ENCODE data around the gene AP2A2. TPM values are rescaled to one million over a fixed set of nuclear protein-coding genes. Genes with fewer than 3 reads are reported as not detected.

Gene AP2A2
- total RNA-seq, 1 experiment from 2014 or later, result 92.9 TPM

DNA sequence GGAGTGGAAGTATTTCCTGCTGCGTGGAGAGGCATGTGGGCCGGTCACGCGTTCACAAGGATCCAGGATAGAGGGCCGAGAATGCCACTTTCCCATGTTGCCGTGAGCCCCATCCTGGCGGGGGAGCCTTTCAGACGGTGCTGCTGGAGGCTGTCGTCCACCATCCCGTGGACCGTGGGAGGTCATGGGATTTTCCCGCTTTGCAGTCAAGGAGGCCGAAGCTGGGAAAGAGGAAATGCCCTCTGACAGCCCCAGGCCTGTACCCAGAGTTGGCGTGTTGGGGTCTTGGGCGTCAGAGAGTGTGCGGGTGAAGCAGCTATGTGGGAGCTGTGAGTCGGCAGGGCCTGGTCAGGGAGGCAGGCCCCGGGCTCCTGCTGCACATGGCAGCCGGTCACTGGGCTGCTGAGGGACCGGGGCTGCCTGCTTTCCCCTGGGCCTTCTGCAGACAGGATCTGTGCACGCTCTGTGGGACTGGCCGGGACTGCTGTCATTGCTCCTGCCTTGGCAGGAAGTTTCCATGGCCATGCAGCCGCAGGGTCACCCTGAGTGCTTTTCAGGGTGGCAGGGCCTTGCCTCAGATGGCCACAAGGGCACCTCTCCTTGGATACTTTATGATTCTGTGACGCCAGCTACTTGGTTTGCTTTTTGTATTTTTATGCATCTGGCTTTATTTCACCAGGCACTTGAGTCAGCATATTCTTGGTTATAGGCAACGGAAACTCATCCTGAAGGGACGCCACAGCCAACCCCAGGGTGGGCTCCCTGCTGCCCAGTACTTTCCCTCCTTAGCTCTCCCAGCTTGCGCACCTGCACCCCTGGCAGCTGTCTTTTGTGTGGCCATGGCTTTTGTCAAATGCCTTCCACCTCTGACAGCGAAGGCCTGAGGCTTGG is 52.4 kb downstream of the AP2A2 start:
- Mint-ChIP-seq H3K36me3 (ENCODE audit: insufficient read depth, unreplicated experiment) (peaks cover 47% of the 10 kb centered on the region), H3K27ac (ENCODE audit: unreplicated experiment) (no peak overlapping the region), H3K27me3 (ENCODE audit: unreplicated experiment) (no peaks in the 10 kb centered on the region), H3K4me3 (ENCODE audit: low read depth, unreplicated experiment) (no peak overlapping the region), H3K4me1 (ENCODE audit: low read depth, unreplicated experiment) (no peaks in the 10 kb centered on the region), H3K9me3 (ENCODE audit: low read depth, unreplicated experiment) (no peaks in the 10 kb centered on the region)
- no TSS peak for BruUV-seq (replicated peaks)
- CTCF ChIA-PET, result no interaction called here
- TF ChIP-seq, protein P1, sequence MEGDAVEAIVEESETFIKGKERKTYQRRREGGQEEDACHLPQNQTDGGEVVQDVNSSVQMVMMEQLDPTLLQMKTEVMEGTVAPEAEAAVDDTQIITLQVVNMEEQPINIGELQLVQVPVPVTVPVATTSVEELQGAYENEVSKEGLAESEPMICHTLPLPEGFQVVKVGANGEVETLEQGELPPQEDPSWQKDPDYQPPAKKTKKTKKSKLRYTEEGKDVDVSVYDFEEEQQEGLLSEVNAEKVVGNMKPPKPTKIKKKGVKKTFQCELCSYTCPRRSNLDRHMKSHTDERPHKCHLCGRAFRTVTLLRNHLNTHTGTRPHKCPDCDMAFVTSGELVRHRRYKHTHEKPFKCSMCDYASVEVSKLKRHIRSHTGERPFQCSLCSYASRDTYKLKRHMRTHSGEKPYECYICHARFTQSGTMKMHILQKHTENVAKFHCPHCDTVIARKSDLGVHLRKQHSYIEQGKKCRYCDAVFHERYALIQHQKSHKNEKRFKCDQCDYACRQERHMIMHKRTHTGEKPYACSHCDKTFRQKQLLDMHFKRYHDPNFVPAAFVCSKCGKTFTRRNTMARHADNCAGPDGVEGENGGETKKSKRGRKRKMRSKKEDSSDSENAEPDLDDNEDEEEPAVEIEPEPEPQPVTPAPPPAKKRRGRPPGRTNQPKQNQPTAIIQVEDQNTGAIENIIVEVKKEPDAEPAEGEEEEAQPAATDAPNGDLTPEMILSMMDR (IDR thresholded peaks at IDR 0.05; ENCODE audit: unreplicated experiment), result no peak
- DNase-seq, result no peak
- intact Hi-C loops (cut with micrococcal nuclease; ENCODE audit: unreplicated experiment), result no loop called here

DNA sequence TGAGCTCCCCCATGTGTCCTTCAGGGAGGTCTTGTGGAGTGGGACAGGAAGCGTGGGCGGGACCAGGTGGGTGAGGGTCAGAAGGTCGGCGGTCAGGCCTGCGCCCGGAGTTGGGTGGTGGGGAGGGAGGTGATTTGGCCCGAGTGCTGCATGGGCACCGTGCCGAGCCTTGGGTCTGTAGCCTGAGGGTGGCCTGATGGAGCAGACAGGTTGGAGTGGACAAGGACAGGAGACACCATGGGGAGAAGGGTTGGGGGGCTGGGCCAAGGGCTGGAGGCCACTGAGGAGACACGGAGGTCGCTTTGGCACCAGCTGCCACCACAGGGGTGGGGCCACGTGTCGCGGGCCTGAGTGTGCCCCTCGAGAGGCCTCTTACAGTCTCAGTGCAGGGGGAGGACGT is 53.1 kb downstream of the AP2A2 start:
- Mint-ChIP-seq H3K9me3 (ENCODE audit: low read depth, unreplicated experiment) (no peaks in the 10 kb centered on the region), H3K27ac (ENCODE audit: unreplicated experiment) (no peak overlapping the region)

DNA sequence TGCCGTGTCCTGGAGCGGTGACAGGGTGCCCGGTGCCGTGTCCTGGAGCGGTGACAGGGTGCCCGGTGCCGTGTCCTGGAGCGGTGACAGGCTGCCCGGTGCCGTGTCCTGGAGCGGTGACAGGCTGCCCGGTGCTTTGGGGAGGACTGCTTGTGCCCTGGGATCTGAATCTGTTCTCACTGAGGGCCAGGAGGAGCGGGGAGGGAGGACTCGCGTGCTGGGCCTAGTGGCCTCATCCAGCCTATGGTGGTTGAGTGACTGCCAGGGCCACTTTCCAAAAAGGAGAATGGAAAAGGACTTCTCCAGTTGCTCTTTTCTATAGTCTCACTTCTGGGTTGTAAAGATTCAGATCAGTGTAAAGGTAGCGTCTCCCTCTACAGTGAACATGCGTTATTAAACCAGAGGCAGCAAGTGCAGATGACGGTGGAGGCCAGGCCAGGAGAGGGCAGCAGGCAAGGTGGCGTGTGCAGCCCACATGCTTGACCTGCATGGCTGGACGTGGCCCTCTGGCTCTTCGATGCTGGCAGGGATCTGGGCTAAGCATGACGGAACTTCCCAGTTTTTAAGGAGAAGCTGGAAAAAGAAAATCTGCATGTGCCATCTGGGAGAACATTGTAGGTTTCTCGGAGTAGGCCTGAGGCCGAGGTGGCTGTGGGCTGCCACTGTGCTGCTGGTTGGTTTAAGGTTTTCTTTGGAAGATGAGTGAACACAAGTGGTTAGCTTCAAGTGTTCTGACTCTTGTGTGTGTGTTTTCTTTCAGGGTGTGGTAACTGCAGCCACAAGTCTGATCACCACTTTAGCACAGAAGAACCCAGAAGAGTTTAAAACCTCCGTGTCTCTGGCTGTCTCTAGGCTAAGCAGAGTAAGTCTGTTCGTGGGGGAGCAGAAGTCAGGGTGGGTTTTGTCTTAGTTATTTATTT is 55.0 kb downstream of the AP2A2 start:
- Mint-ChIP-seq H3K27ac (ENCODE audit: unreplicated experiment) (no peak overlapping the region), H3K4me1 (ENCODE audit: low read depth, unreplicated experiment) (no peaks in the 10 kb centered on the region), H3K27me3 (ENCODE audit: unreplicated experiment) (no peaks in the 10 kb centered on the region), H3K4me3 (ENCODE audit: low read depth, unreplicated experiment) (no peak overlapping the region), H3K36me3 (ENCODE audit: insufficient read depth, unreplicated experiment) (peaks cover 33% of the 10 kb centered on the region), H3K9me3 (ENCODE audit: low read depth, unreplicated experiment) (no peaks in the 10 kb centered on the region)
- TF ChIP-seq, protein P1 (IDR thresholded peaks at IDR 0.05; ENCODE audit: unreplicated experiment), result no peak
- intact Hi-C loops (cut with micrococcal nuclease; ENCODE audit: unreplicated experiment), result no loop called here
- BruUV-seq (replicated peaks), result no TSS peak
- no peak for DNase-seq
- CTCF ChIA-PET, result interaction anchor here (0.6 to 1.1 kb wide), 2 partner anchors 29 to 87 kb away, joined by 3 read pairs; no protein-coding TSS in a partner anchor

More for the DNA sequence above, 53.1 kb downstream of the AP2A2 start:
- no peak for DNase-seq
- Mint-ChIP-seq H3K27me3 (ENCODE audit: unreplicated experiment) (no peaks in the 10 kb centered on the region), H3K36me3 (ENCODE audit: insufficient read depth, unreplicated experiment) (peaks cover 43% of the 10 kb centered on the region), H3K4me3 (ENCODE audit: low read depth, unreplicated experiment) (no peak overlapping the region), H3K4me1 (ENCODE audit: low read depth, unreplicated experiment) (no peaks in the 10 kb centered on the region)
- CTCF ChIA-PET, result no interaction called here
- intact Hi-C loops (cut with micrococcal nuclease; ENCODE audit: unreplicated experiment), result no loop called here
- TF ChIP-seq, protein P1 (IDR thresholded peaks at IDR 0.05; ENCODE audit: unreplicated experiment), result no peak
- no TSS peak for BruUV-seq (replicated peaks)

DNA sequence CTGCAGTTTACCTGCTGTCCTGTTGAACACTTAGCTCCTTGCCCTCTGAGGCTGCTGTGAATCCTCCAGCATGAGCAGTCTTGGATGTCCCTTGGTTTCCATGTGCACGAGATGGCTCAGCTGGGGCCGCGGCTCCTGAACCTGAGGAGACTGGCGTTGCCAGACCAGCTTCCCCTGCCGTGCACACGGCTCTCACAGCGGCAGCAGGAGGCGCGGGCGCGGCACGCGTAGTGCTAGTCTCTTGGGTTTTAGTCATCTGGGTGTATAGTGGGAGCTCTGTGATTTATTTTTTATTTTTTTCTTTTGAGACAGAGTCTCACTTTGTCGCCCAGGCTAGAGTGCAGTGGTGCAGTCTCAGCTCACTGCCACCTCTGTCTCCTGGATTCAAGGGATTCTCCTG is 56.1 kb downstream of the AP2A2 start:
- no TSS peak for BruUV-seq (replicated peaks)
- no peaks in the 10 kb centered on the region for H3K27me3 Mint-ChIP-seq (ENCODE audit: unreplicated experiment)
- TF ChIP-seq, protein P1 (IDR thresholded peaks at IDR 0.05; ENCODE audit: unreplicated experiment), result no peak
- peaks cover 29% of the 10 kb centered on the region for H3K36me3 Mint-ChIP-seq (ENCODE audit: insufficient read depth, unreplicated experiment)
- CTCF ChIA-PET, result interaction anchor here (1.1 kb wide), 1 partner anchor 30 kb away, joined by 3 read pairs; no protein-coding TSS in a partner anchor
- H3K9me3 Mint-ChIP-seq (ENCODE audit: low read depth, unreplicated experiment), result no peaks in the 10 kb centered on the region
- H3K4me1 Mint-ChIP-seq (ENCODE audit: low read depth, unreplicated experiment), result no peaks in the 10 kb centered on the region
- intact Hi-C loops (cut with micrococcal nuclease; ENCODE audit: unreplicated experiment), result no loop called here
- no peak overlapping the region for H3K27ac Mint-ChIP-seq (ENCODE audit: unreplicated experiment)
- H3K4me3 Mint-ChIP-seq (ENCODE audit: low read depth, unreplicated experiment), result no peak overlapping the region
- DNase-seq, result no peak
